HG02885 (cell line): ENCODE data around the gene SPECC1.
"Not testable (repeated sequence)": the region's sequence is repeated elsewhere in the genome, so short reads cannot be mapped to it uniquely, and the experiment has no call there.

Experiments
- ATAC-seq: cut with Tn5 transposase; IDR thresholded peaks from one replicate; pipeline ENCODE4 v1.9.1; 2021; ENCODE audit warnings: mild to moderate bottlenecking; ENCODE audit not compliant: unreplicated experiment, poor library complexity

SPECC1 gene

DNA sequence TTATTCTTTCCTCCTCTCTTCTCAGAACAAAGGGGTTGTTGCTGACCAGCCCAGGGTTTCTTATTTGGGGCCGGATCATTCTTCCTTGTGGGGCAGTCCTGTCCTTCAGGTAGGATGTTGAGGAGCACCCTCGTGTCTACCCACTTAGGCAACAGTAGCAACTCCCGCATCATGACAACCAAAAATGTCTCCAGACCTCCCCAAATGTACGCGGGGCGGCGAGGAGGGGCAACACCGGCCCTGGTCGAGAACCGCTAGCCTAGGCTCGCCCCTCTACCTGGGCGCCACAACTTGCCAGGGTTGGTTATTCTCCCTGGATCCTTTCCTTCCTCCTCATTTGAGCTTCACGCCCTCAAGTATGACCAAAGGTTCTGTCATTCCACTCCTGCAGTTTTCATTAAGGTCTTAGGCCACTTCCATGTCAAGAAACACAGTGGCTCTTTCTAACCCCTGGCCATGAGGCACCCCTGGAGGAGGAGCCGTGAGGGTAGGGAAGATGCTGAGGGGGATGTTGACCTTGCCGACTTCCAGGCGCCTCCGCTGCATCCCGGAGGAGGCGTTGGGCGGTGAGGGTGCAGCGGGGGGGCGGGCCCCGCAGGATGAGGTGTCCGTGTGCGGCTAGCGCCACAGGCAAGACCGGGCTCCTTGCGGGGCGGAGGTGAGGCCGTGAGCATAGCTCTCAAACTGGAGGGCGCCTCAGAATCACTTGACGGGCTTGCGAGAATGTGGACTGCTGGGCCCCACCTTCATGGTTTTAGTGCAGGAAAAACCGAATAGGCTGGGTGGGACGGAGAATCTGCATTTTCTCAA is 712 bp upstream of the SPECC1 start:
- peak; percentile 18 for ATAC-seq

DNA sequence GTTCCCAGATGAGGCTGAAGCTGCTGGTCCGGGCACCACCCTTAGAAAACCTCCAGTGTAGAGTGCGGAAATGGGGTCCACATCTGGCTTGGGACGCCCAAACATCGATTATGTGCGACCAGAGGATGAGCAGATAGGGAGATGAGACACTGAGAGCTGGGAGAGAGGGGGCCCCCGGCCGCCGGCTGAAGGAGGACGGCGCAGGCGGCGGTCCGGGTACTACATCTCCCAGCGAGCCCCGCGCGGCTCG is 182 bp upstream of the SPECC1 start:
- ATAC-seq, result no peak

- no peak for ATAC-seq
Measured at GRCh38 chr17:20010099-20010863, 1.1 kb downstream of the SPECC1 start.

DNA sequence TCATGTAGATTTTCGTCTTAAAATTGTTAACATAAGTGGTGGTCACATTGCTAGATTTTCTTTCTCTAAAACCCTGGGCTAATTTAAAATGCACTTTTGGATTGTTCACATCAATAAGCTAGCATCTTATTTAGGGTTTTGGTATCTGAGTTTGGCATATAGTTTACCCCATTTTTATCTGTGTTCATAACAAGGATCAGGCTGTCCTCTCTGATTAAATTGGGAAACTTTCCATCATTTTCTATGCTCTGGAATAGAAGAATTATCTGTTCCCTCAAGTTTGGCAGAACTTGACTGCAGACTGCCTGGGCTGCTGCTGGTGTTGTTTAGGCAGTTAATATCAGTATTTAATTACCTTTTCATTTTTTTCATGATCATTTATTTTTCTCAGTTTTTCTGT is 1.8 kb downstream of the SPECC1 start:
- ATAC-seq, result no peak

- ATAC-seq, result no peak
Measured at GRCh38 chr17:20012017-20012536, 2.9 kb downstream of the SPECC1 start.

DNA sequence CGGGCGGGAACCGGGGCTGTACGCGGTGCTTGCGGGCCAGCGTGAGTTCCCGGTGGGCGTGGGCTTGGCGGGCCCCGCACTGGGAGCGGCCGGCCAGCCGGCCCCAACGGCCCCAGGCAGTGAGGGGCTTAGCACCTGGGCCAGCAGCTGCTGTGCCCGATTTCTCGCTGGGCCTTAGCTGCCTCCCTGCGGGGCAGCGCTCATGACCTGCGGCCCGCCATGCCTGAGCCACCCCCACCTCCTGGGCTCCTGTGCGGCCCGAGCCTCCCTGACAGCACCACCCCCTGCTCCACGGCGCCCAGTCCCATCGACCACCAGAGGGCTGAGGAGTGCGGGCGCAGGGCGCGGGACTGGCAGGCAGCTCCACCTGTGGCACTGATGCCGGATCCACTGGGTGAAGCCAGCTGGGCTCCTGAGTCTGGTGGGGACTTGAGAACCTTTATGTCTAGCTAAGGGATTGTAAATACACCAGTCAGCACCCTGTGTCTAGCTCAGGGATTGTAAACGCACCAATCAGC is 7.4 kb downstream of the SPECC1 start:
- ATAC-seq, result not testable (repeated sequence)

DNA sequence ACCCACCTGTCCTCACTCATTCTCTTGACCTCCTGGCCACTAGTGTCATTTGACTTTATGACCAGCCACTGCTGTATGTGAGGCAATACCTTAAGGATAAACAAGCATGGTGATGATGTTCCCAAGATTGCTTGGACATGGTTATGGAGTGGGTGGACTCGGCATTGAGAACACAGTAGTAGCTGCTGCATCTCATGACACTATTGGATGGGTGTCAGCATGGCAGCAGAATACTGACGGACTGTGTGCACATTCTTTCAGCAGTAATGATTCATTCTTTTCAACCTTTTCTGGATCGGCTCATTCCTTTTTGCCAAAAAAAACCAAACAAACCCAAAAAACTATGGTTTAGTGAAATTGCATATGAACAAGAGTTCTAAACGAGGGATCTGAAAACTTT is 13.5 kb downstream of the SPECC1 start:
- ATAC-seq, result no peak

- no peak for ATAC-seq
Measured at GRCh38 chr17:20026960-20027359, 17.8 kb downstream of the SPECC1 start.

DNA sequence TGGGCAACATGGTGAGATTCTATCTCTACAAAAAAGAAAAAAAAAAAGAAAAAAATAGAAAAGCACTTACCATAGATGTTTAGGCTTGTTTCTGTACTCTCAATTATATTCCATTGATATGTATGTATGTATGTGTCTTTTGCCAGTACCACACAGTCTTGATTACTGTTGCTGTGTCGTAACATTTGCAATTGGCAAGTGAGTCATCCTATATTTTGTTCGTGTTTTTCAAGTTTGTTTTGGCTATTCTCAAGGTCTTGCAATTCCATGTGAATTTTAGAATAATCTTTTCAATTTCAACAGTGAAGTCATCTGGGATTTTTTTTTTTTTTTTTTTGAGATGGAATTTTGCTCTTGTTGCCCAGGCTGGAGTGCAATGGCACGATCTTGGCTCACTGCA is 19.3 kb downstream of the SPECC1 start:
- ATAC-seq, result no peak

DNA sequence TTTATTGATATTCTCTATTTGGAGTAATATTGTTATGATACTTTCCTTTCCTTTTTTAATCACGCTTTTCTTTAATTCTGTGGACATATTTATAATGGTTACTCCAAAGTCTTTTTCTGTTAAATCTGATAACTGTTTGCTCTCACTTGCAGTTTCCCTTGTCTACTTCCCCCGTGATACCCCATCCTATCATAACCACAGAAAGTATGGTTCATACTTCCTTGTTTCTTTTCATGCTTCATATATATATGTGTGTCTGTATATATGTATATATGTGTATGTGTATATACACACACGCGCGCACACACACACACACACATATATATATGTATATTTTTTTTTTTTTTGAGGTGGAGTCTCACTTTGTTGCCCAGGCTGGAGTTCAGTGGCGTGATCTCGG is 23.5 kb downstream of the SPECC1 start:
- no peak for ATAC-seq

- no peak for ATAC-seq
Measured at GRCh38 chr17:20033415-20033814, 24.3 kb downstream of the SPECC1 start.

DNA sequence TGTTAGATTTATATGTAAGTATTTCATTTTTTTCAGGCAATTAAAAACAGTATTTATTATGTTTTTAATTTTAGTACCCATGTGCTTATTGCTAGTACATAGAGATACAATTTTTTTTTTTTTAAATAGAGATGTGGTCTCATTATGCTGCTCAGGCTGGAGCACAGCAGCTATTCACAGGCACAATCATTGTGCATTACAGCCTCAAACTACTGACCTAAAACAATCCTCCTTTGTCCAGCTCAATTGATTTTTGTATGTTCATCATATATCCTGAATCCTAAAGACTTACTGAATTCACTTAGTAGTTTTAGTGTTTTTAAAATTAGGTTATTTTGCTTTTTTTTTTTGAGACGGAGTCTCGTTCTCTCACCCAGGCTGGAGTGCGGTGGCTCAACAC is 26.3 kb downstream of the SPECC1 start:
- ATAC-seq, result no peak

DNA sequence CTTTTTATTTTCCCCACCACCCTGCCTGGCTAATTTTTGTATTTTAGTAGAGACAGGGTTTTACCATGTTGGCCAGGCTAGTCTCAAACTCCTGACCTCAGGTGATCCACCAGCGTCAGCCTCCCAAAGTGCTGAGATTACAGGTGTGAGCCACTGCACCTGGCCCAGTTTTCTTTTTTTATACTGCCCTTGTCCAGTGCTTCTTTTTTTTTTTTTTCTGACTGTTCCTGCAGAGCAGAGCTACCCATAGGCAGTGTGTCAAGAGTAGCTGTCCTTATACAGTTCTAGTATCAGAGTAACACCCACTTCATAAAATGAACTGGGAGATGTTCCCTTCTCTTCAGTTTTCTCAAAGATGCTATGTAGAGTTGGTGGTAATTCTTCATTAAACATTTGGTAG is 28.1 kb downstream of the SPECC1 start:
- not testable (repeated sequence) for ATAC-seq

GRCh38 chr17:20039037-20039436 is 29.9 kb downstream of the SPECC1 start:
- ATAC-seq, result no peak

DNA sequence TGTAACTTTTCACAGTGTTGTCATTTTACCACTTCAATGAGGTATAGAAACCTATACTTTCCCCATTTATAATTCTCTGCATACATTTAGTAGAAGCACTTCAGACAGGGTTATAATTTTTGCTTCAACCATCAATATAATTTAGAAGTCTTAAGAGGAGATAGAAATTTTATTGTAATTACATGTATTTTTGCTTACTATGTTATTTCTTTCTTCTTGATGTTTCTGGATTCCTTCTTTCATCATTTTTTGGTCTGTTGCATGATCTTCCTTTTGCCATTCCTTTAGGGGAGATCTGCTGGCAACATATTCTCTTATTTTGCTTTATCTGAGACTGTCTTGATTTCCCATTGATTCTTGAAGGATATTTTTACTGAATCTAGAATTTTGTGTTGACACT is 31.1 kb downstream of the SPECC1 start:
- no peak for ATAC-seq

- no peak for ATAC-seq
Measured at GRCh38 chr17:20043021-20043420, 33.9 kb downstream of the SPECC1 start.

GRCh38 chr17:20045476-20045875 is 36.3 kb downstream of the SPECC1 start:
- no peak for ATAC-seq

GRCh38 chr17:20046629-20047028 is 37.5 kb downstream of the SPECC1 start:
- ATAC-seq, result no peak

GRCh38 chr17:20051624-20052023 is 42.5 kb downstream of the SPECC1 start:
- no peak for ATAC-seq

DNA sequence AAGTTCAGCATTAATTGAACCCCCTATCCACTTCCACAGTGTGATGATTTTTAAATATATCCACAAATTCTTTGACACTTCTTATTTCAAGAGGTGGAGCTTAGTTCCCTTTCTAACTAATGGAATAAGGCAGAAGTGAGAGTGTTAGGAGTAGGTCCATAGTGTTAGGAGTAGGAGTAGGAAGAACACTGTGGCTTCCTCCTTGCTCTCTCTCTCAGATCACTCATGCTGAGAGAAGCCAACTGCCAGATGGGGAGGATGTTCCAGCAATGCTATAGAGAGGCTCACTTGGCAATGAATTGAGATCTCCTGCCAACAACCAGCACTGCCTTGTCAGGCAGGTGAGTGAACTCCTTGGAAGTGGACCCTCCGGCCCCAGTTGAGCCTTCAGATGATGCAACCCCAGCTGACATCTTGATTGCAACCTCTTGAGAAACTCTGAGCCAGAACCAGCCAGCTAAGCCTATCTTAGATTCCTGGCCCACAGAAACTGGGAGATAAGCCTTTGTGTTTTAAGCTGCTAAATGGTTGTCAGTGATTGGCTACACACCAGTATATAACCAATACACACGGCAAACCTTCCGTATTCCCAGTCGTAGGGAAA is 44.3 kb downstream of the SPECC1 start:
- ATAC-seq, result no peak

DNA sequence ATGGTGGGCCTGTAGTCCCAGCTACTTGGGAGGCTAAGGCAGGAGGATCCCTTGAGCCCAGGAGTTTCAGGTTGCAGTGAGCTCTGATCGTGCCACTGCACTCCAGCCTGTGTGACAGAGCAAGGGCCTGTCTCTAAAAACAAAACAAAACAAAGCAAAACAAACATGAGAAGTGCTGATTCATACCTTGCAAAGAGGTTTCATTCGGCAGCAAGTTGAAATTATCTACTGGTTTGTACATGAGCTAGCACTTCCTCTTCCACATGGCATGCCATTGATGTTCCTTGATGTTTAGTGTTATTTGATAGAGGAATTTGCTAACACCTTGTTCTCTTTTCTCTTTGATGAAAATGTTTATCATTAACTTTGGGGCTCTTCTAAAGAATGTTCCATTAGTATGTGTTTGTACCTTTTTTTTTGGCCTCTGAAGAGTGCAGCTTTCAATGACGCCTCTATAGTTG is 50.6 kb downstream of the SPECC1 start:
- ATAC-seq, result no peak
